Adrenal gland (tissue), 12 donors: ENCODE measurements around the gene FAM240A. TPM values are rescaled to one million over a fixed set of nuclear protein-coding genes. Genes with fewer than 3 reads are reported as not detected.

Source experiments
- DNase-seq, 7 donors: peaks; one replicate each; pipeline ENCODE4 v3.0.0-alpha.2; 2019 to 2020
- H3K27ac ChIP-seq, 5 donors: fragments of 200-600 bp; sonication (generic) in 4 of 5; 1 replicate in 3 of 5; 2 replicates in 2 of 5; pipeline versions ENCODE4 v1.5.1 to v1.8.0; 2016 to 2020; ENCODE audit warnings: mild to moderate bottlenecking in 1 of 5
- H3K27me3 ChIP-seq: fragments of 200-600 bp; 2 replicates; pipeline ENCODE4 v1.8.0; 2021
- H3K36me3 ChIP-seq, 2 donors: fragments of 200-600 bp; replicated peaks in 1 of 2; 1 replicate in 1 of 2; 2 replicates in 1 of 2; pipeline versions ENCODE4 v1.5.1 to v1.8.0; 2018 to 2022
- H3K4me1 ChIP-seq, 2 donors: fragments of 200-600 bp; replicated peaks in 1 of 2; 1 replicate in 1 of 2; 2 replicates in 1 of 2; pipeline versions ENCODE4 v1.5.1 to v1.8.0; 2018 to 2021
- H3K4me3 ChIP-seq, 4 donors: fragments of 200-600 bp; sonication (generic) in 3 of 4; one replicate each; pipeline ENCODE4 v1.5.1; 2016 to 2018
- H3K9me3 ChIP-seq, 3 donors: fragments of 200-600 bp; sonication (generic) in 1 of 3; replicated peaks in 1 of 3; 1 replicate in 2 of 3; 2 replicates in 1 of 3; pipeline versions ENCODE4 v1.5.1 to v1.8.0; 2016 to 2021
- POLR2A ChIP-seq, 2 donors: fragments of 450-650 bp; IDR thresholded peaks; one replicate each; pipeline ENCODE4 v1.6.1; 2017; ENCODE audit warnings: antibody characterized with exemption in 2 of 2, mild to moderate bottlenecking in 2 of 2, moderate library complexity in 1 of 2
- WGBS, 4 donors: extraction: QIAGEN DNeasy Blood & Tissue Kit in 2 of 4; methylation state at CpG; one replicate each; pipeline versions ENCODE4 v1.1.5 to v1.1.7; 2013 to 2017; 5-methylcytosine and 5-hydroxymethylcytosine counted together
- intact Hi-C, 2 donors: fragments of 100-400 bp; cut with DNase I; formaldehyde crosslinking; loops; one replicate each; pipeline versions ENCODE4 v1.14.1 to v1.15.0; 2022 to 2023
- polyA plus RNA-seq, 3 donors: library from polyadenylated mRNA; stranded (reverse); fragments of 200-250 nt in 2 of 3; fragments of 350-450 nt in 1 of 3; fragmentation: Illumina TruSeq in 1 of 3; extraction: RNeasy Lipid Tissue Mini Kit (QIAGEN cat#74804) in 1 of 3; gene quantifications; one replicate each; pipeline ENCODE4 v1.2.3, GENCODE V29; 2013 to 2014
- total RNA-seq, 9 donors: library from RNA; depleted of rRNA in 4 of 9; stranded (reverse); fragments of >200 nt in 4 of 9; fragments of 120-200 nt in 1 of 9; fragmentation: NEBNext Ultra II Directional in 1 of 9; extraction: Animal tissue kit (Norgen Biotek cat#: 25700) in 1 of 9; gene quantifications; one replicate each; pipeline versions ENCODE4 v1.1.0 to v1.2.4, GENCODE V29; 2013 to 2023
- TF ChIP-seq, protein P1 (sequence below), 6 experiments: fragments of 450-650 bp in 4 of 6; fragments of 200-600 bp in 2 of 6; sonication (generic) in 1 of 6; IDR thresholded peaks; 1 replicate in 5 of 6; 2 replicates in 1 of 6; pipeline versions ENCODE4 v1.5.1 to v1.8.0; 2016 to 2021; ENCODE audit warnings: antibody characterized with exemption in 6 of 6, mild to moderate bottlenecking in 2 of 6, moderate library complexity in 1 of 6
- donor health status: healthy with polysubstance abuse.
- donor health status: Bipolar disorder and iron deficiency.
- donor health status: DM: yes; HTN: yes; CAD: no.
- donor health status: DM: no; HTN: no; CAD: no.
- donor health status: DM: no; HTN: no; CAD: no.
- donor health status: DM: yes; HTN: yes; CAD: no.

Gene FAM240A
- total and polyA plus RNA-seq, 12 donors, result 0.25 TPM; not detected in 11

DNA sequence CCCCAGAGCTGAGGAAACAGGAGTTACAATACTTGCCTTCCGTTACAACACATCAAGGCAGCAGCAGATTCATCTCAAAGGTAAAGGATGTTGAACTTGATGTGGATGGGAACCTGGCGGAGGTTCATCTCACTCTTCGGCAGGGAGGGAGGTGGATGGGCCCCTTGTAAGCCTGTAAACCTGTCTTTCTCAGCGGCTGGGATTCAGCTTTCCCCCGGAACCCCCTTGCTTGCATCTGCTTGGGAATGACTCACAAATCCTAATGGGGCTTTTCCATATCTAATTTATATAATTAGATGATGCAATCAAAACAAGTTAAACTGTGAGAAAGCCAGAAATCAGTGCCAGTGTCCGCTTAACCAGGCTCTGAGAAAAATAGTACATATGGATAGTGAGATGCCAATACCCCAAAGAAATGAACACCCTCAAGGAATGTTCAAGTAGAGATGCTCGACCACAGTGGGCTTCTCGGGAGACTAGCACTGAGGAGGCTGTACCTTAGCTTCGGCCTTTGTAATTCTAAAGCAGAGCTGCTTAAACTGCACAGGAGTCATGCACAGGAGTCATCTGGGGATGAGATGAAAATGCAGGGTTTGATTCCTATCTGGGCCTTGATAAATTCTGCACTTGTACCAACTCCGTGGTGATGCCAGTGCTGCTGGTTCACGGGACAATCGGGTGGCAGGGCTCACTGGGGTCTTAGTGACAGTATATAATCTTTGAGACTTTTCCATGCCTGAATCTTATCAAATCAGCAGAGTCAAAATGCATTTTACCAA lies 2.2 kb upstream of the FAM240A start:
- Histone ChIP-seq H3K9me3 (no peaks in the 10 kb centered on the region), H3K4me3 (no peak overlapping the region), H3K27me3 (peaks cover under 1% of the 10 kb centered on the region), H3K36me3 (no peaks in the 10 kb centered on the region), H3K4me1 (no peaks in the 10 kb centered on the region), H3K27ac (no peak overlapping the region)
- intact Hi-C loops, result no loop called here
- TF ChIP-seq, protein P1, sequence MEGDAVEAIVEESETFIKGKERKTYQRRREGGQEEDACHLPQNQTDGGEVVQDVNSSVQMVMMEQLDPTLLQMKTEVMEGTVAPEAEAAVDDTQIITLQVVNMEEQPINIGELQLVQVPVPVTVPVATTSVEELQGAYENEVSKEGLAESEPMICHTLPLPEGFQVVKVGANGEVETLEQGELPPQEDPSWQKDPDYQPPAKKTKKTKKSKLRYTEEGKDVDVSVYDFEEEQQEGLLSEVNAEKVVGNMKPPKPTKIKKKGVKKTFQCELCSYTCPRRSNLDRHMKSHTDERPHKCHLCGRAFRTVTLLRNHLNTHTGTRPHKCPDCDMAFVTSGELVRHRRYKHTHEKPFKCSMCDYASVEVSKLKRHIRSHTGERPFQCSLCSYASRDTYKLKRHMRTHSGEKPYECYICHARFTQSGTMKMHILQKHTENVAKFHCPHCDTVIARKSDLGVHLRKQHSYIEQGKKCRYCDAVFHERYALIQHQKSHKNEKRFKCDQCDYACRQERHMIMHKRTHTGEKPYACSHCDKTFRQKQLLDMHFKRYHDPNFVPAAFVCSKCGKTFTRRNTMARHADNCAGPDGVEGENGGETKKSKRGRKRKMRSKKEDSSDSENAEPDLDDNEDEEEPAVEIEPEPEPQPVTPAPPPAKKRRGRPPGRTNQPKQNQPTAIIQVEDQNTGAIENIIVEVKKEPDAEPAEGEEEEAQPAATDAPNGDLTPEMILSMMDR (IDR thresholded peaks at IDR 0.05), result no peak
- TF ChIP-seq POLR2A (IDR thresholded peaks at IDR 0.05), result no peak
- DNase-seq, result no peak
- 82 to 88% (median 85%) methylated on average over 12 of the region's 12 CpGs for WGBS, 4 donors

DNA sequence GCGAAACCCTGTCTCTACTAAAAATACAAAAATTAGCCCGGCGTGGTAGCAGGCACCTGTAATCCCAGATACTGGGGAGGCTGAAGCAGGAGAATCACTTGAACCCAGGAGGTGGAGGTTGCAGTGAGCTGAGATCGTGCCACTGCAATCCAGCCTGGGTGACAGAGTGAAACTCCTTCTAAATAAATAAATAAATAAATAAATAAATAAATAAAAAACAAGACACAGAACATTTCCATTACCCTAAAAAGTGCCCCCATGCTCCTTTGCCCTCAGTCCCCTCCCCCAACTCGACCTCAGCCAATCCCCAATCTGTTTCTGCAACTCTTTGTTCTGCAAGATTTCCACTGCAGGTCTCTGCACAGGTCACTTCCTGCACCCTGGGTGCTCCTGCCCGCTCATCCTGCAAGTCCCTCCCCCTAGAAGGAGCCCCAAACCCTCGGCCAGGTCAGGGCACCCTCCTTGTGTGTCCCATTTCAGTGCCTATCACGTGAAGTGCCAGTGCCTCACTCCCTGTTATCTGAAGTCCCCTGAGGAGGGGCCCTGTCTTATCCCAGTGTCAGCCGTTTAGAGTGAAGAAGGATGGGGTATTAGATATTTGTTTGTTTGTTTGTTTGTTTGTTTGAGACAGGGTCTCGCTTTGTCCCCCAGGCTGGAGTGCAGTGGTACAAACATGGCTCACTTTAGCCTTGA lies 1.1 kb downstream of the FAM240A start:
- WGBS, 4 donors, result 75 to 80% (median 77%) methylated on average over 10 of the region's 10 CpGs
- Histone ChIP-seq H3K4me3 (no peak overlapping the region), H3K27ac (no peak overlapping the region), H3K36me3 (no peaks in the 10 kb centered on the region), H3K4me1 (no peaks in the 10 kb centered on the region), H3K9me3 (no peaks in the 10 kb centered on the region), H3K27me3 (peaks cover 5% of the 10 kb centered on the region)
- TF ChIP-seq, protein P1 (IDR thresholded peaks at IDR 0.05), result no peak
- TF ChIP-seq POLR2A (IDR thresholded peaks at IDR 0.05), result no peak
- intact Hi-C loops, result no loop called here
- DNase-seq, result no peak

DNA sequence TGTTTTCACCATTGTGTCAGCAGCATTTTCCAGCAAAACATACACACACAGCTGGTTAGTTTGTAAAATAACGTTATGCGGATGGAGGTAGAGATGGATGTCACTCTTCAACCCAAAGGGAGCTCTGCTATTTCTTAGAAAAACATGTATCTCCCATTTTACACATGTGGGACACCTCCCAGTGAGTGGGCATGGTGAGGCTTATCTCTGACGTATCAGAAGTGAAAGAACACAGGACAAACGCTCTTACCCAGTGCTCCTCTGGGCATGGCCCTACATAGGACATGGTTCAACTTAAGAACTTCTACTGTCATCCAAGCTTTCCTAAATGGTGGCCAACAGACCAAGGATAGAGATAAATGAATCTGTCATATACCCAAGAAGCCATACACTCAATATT lies 2.1 kb downstream of the FAM240A start:
- Histone ChIP-seq H3K4me3 (no peak overlapping the region), H3K36me3 (no peaks in the 10 kb centered on the region), H3K9me3 (no peaks in the 10 kb centered on the region), H3K27me3 (peaks cover 5% of the 10 kb centered on the region), H3K27ac (no peak overlapping the region), H3K4me1 (no peaks in the 10 kb centered on the region)
- intact Hi-C loops, result no loop called here
- 84 to 87% (median 85%) methylated on average over 4 of the region's 4 CpGs for WGBS, 4 donors
- TF ChIP-seq, protein P1 (IDR thresholded peaks at IDR 0.05), result no peak
- no peak for TF ChIP-seq POLR2A (IDR thresholded peaks at IDR 0.05)
- no peak for DNase-seq

DNA sequence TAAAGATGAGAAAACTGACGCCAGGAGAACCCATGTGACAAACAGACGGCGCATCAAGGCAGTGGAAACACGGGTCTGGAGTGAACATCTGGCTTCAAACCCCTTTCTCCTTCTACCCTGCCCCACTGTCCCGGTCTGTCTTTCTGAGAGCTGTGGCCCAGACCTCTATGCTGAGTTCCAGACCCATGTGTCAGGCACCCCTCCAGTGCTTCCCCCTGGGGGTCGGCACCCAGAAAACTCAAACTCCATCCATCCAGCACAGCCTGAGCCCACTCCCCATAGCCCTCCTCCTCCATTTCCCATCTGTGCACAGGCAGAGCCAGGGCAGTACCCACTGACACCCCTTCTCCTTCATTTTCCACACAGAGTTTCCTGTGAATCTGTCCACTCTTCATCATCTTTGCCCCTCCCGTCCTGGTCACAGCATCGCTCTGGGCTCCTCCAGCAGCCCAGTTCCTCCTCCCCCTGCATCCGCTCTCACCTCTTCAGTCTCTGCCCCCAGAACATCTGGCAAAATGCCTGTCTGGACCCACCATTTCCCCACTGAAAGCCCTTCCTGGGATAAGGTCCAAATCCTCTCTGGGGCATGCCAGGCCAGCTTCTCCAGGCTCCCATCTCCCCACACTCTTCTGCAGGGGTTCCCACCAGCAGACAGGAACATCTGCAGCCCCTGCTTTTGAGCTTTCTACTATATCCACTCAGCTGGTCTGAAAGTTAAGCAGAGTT lies 2.9 kb downstream of the FAM240A start:
- no peak overlapping the region for H3K27ac ChIP-seq
- no peak for DNase-seq
- H3K9me3 ChIP-seq, result no peaks in the 10 kb centered on the region
- no peak overlapping the region for H3K4me3 ChIP-seq
- H3K4me1 ChIP-seq, result no peaks in the 10 kb centered on the region
- TF ChIP-seq, protein P1 (IDR thresholded peaks at IDR 0.05), result no peak
- no peak for TF ChIP-seq POLR2A (IDR thresholded peaks at IDR 0.05)
- peaks cover 5% of the 10 kb centered on the region for H3K27me3 ChIP-seq
- no peaks in the 10 kb centered on the region for H3K36me3 ChIP-seq
- 83 to 89% (median 86%) methylated on average over 9 of the region's 9 CpGs for WGBS, 4 donors
- intact Hi-C loops, result no loop called here
